GM19463 (cell line): ENCODE measurements around the gene OR6C75.
A peak's percentile ranks its signal among the peaks of the same experiment; 100 is the strongest.
"Not testable (repeated sequence)": the region's sequence is repeated elsewhere in the genome, so short reads cannot be mapped to it uniquely, and the experiment has no call there.

Source experiments
- ATAC-seq: cut with Tn5 transposase; IDR thresholded peaks from one replicate; pipeline ENCODE4 v1.9.1; 2021; ENCODE audit warnings: mild to moderate bottlenecking, moderate library complexity; ENCODE audit not compliant: unreplicated experiment

The OR6C75 gene

DNA sequence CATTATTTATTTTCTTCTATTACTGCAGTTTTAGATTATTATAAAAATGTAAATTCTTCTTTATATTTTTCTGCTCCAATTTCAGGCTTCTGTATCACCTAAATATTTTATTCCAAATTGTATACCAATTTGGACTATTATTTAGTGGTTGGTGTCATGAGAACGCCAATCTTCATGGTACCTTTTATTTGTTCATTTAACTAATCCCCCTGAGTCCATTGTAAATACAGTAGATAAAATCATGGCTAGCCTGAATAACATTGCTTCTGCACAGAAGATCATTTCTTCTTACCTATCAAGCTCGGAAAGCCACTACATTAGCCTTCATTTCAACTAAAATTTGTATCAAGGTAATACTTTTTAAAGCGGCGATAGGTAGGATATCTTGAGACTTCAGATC lies at the start of gene OR6C75:
TSS of gene OR6C75 (plus strand) at position 301 of the 400 bp plus-strand sequence. CDS start 2,136 bp downstream, outside the sequence.
- ATAC-seq, result no peak

DNA sequence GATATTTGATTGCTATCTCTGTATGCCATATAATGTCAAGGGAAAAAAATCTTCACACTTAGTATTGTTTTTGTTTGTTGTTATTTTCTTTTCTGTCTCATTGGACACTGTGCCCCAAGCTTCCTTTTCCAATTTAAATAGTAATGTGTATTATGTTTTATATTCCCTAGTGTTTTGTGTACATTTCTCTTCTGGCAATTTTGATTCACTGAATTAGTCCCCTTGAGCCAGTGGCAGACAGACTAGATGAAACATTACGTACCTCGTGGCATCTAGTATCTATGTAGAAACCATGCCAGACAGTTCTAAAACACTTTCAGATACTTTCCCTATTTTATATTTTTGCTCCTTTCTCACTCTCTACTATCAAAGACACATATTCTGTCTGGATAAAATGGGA lies 48.7 kb upstream of the OR6C75 start, which contains the start of gene OR6C1:
TSS of gene OR6C1 (plus strand) at position 301 of the 400 bp plus-strand sequence. CDS start 6,257 bp downstream, outside the sequence.
- no peak for ATAC-seq

DNA sequence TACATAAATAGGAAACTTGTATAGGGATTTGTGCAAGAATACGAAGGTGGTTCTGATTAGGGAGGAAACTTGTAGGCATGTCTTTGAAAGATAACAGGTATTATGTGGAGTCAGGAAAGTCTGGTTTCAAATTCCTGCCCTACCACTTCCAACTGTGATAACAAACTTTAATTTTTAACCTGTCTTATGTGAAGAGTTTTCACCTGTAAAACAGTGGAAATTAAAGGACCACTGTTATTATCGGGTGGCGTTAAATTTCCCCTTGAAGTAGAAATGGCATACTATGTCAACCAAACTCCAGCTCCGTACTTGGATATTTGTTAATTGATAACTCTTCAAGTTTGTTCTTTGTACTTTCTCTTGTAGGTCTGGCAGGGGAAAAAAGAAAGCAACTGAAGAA lies 42.6 kb upstream of the OR6C75 start:
- no peak for ATAC-seq

DNA sequence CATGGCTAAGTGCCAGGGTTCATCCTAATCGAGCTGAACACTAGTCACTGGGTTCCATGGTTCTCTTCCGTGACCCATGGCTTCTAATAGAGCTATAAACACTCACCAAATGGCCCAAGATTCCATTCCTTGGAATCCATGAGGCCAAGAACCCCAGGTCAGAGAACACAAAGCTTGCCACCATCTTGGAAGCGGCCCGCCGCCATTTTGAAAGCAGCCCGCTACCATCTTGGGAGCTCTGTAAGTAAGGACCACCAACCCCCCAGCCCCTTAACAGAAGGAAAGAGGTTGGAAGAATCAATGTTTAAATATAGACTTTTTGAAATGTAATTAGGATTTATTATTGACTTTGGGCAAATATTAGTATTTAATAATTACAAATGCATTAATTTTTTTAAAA lies 37.0 kb upstream of the OR6C75 start:
- not testable (repeated sequence) for ATAC-seq

DNA sequence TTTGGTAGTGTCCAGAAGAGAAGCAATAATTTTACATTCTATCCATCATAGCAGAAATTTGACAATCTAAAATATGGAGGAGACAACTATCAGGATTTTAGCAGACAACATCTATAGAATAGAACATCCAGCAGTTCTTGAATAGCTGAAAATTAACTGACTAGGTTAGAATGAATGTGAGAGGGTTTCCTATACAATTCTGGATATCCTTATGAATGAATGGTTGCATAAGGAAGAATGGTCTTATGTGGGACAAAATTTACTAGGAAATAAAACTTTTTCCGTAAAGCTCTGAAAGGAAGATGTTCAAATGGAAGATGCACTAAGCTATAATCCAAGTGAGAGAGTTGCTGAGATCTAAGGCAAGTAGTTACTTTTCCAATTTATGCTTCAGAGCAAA lies 32.3 kb upstream of the OR6C75 start, which contains the start of gene OR6C3:
TSS of gene OR6C3 (plus strand) at position 301 of the 400 bp plus-strand sequence. CDS start 955 bp downstream, outside the sequence.
- no peak for ATAC-seq

DNA sequence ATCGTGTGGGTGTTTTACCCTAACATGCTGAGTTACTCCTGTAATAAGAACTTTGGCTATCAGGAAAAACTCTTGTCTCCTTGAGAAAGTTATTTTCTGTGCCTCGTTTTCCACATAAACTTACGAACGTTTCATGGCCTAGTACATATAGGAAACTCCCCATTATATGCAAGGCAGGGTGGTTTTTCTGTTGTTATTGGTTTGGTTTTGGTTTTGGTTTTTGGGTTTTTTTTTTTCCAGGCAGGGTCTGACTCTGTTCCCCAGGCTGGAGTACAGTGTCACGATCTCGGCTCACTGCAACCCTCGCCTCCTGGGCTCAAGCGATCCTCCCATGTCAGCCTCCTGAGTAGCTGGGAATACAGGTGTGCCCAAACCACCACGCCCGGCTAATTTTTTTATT lies 26.8 kb upstream of the OR6C75 start:
- no peak for ATAC-seq

DNA sequence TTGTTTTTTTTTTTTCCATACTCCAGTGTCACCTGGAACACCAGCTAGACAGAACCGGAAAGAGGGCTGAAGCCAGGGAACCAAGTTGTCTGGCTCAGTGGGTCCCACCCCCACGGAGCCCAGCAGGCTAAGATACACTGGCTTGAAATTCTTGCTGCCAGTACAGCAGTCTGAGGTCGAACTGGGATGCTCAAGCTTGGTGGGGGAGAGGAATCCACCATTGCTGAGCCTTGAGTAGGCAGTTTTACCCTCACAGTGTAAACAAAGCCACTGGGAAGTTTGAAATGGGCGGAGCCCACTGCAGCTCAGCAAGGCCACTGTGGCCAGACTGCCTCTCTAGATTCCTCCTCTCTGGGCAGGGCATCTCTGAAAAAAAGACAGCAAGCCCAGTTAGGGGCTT lies 7.4 kb upstream of the OR6C75 start:
- ATAC-seq, result not testable (repeated sequence)

DNA sequence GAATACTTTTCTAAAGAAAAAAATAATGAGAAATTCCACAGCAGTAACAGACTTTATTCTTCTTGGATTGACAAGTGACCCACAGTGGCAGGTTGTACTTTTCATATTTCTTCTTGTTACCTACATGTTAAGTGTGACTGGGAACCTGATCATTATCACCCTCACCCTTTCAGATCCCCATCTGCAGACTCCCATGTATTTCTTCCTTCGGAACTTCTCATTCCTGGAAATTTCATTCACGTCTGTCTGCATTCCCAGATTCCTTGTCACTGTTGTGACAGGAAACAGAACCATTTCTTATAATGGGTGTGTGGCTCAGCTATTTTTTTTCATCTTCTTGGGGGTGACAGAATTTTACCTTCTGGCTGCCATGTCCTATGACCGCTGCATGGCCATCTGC lies 2.3 kb downstream of the OR6C75 start:
- ATAC-seq, result no peak

DNA sequence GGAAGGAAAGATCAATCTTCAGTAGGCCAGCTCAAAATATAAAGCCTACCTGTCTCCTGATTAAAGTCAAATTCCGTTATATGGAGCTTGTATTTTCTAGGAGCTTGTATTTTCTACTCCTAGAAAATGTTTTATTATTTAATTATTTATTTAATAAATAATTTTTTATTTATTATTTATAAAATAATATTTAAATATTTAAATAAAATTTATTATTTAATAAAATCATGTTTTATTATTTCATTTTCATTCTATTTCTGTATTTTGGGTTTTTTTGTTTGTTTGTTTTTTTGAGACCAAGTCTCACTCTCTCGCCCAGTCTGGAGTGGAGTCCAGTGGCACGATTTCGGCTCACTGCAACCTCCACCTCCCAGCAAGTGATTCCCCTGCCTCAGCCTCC lies 9.7 kb downstream of the OR6C75 start:
- no peak for ATAC-seq

DNA sequence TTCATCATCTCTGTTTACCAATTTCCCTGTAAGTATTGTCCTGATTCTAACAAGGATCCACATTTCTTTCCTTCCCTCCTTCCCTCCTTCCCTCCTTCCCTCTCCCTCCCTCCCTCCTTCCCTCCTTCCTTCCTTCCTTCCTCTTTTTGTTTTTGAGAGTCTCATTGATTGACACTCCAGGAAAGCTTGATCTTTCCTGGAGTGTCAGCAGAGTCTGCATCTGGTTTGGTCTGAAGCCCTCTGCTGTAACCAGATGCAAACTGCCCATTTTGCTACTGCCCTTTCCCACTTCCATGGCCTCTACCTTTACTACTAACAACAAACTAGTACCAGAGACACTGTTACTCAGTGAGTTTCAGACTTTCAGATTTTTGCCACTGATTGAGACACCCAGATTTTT lies 23.1 kb downstream of the OR6C75 start:
- ATAC-seq, result no peak

DNA sequence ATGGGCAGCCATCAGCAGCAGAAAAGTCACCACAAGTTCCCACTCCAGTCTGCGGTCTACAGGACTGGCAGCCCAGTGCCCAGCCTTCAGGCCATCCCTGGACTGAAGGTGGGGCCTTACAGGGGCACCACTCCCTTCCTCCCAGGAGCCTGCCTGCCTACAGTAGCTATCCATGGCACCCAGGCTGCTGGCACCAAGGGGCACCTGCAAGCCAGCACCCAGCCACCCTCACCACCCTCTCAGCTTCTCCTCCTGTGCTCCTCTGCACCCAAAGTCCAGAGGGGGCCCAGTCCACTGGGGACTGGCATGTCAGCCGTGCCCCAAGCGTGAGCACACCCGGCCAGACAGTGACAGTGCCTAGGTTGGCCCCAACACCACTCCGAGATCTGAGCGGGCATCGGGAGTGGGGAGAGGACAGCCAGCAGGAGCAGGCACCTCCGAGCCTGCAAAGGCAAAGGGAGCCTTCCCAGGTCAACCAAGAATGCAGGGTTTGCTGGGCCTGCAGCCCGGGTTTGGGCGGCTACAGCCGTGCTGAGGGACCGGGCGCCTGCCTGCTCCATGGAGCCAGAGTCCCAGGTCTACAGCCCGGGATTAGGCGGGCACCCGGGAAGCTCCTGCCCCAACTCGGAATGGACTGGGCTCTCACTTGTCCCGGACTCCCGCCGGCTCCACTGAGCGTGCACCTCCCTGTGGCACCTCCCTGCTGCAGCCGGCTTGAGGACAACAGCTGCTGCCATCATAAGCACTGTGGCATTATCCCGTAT lies 29.4 kb downstream of the OR6C75 start:
- no peak for ATAC-seq

DNA sequence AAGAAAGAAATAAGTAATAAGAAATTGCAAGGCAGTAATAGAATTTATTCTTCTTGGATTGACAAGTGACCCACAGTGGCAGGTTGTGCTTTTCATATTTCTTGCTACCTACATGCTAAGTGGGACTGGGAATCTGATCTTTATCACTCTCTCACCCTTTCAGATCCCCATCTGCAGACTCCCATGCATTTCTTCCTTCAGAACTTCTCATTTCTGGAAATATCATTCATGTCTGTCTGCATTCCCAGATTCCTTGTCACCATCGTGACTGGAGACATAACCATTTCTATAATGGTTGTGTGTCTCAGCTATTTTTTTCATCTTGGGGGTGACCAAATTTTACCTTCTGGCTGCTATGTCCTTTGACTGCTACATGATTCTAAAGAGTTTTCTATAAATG lies 33.6 kb downstream of the OR6C75 start:
- no peak for ATAC-seq

DNA sequence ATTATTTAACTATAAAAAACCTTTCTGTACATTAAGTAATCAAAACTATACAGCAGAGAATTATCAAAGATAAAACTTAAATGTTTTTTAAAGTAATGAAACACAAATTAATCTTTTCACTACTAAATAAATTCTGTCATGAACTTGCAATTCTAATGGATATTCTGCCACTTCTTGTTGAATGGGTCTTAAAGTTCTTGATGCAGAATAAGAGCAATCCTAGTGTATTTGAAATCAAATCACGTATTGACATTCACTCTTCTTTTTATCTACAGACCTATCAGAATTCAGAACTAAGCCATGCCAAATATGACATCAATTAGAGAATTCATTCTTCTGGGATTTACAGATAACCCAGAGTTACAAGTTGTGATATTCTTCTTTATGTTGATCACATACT lies 37.5 kb downstream of the OR6C75 start, which contains the start of gene OR6C65:
TSS of gene OR6C65 (plus strand) at position 301 of the 400 bp plus-strand sequence. CDS start at position 301, 0 bp downstream.
- no peak for ATAC-seq

DNA sequence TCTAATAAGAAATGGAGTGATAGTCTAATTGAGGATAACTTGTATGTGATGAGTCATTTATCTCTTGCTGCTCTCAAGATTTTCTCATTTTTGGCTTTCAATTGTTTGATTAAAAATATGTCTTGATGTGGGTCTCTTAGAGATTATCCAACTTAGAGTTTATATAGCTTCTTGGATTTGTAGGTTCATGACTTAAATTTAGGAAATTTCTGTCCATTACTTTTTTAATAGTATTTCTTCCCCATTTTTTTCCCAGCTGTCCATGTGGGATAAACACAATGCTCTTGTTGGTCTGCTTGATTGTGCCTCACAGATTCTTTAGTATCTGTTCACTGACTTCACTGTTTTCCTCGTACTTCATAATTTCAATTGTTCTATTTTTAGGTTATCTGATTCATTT lies 45.1 kb downstream of the OR6C75 start:
- no peak for ATAC-seq

DNA sequence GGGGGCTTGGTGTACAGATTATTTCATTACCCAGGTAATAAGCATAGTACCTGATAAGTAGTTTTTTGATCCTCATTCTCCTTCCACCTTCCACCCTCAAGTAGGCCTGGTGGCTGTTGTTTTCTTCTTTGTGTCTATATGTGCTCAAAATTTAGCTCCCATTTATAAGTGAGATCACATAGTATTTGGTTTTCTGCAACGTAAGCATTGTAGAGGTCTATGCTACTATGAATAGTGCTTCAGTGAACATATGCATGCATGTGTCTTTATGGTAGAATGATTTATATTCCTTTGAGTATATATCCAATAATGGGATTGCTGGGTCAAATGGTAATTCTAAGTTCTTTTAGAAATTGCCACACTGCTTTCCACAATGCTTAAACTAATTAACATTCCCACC lies 46.4 kb downstream of the OR6C75 start:
- not testable (repeated sequence) for ATAC-seq

DNA sequence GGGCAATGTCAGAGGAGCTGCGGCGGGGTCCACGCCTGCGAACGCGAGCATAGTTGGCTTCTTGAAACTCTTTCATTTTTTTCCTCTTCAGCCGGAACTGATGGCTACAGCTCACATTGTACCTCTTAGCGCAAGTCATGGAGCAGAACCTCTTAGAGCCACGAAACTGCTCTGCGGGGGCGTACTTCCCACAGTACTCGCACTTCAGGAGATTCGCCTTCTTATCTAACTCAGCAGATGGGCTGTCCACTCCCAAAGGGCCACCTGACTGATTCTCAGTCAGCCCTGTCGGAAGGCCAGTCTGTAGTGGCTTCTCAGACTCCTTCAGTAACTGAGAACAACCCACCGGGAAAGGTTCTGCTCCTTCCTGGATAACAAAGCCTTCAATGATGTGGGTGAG lies 49.4 kb downstream of the OR6C75 start:
- ATAC-seq, result not testable (repeated sequence)

DNA sequence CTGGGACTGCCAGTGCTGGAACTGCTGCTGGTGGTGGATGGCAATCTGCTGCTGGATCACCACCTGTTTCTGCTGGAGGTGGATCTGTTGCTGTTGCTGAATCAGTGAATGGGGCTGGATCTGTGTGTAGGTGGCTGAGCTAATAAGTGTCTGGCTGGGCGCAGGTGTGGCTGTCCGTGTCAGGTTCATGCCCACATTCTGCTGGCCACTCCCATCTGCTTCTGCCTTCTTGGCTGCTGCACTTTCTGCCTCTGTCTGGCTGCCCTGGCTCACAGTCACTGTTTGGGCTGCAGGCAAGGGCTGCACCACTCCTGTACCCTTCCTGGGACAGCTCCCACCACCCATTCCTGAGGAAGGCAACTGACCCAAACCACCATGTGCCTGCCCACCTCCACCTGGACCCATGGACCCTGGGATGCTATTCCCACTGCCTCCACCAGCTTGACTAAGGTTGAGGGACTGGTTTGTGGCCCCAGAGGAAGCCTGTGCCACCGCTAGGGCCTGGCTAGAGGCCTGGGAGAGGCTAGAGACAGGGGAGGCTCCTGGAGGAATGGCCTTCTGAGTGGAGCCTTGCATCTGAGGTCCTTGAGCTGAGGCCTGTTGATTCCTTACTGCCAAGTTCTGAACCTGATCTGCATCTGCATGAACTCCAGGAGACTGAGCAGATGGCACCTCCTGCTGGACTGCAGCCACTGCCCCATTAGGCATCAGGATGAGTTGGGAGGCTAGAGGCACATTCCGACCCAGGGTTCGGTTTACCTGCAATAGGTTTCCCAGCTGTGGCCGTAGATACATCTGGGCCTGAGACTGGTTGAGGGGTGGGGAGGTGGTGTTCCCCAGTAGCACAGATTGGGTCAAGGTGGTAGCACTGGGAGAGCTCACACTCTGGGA lies 51.0 kb downstream of the OR6C75 start:
- not testable (repeated sequence) for ATAC-seq

DNA sequence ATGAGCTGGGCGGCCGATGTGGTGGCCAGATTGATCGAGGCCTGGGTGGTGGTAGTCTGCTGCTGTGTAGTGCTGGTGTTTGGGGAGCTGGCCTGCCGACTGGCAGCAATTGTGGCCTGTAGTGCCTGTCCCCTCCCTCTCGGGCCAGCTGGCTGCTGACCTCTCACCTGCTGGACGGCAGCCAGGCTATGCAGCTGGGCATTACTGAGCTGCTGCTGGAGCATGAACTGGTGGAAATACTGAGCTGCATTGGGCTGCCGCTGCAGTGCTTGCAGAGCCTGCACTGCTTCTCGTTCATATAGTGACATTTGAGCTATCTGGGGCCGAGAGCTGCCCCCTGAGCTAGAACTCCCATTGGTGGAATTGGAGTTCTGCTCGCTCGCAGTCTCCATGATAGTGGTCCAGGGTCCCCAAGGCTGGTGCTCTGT lies 51.6 kb downstream of the OR6C75 start:
- not testable (repeated sequence) for ATAC-seq

DNA sequence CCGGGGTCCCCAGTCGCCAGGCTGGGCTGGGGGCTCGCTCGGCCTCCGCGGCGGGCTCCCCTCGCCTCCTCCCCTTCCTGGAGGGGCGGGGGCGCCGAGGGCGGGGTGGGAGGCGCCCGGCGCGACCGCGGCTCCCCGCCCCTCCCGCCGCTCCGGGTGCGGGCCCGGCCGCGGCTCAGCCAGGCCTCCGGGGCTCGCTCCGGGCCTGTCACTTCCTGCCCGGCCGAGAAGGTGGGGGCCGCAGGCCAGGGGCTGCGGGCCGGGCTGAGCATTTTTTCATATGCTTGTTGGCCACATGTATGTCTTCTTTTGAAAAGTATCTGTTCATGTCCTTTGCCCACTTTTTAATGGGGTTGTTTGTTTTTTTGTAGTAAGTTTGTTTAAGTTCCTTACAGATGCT lies 52.1 kb downstream of the OR6C75 start:
- peak; percentile 48 for ATAC-seq

DNA sequence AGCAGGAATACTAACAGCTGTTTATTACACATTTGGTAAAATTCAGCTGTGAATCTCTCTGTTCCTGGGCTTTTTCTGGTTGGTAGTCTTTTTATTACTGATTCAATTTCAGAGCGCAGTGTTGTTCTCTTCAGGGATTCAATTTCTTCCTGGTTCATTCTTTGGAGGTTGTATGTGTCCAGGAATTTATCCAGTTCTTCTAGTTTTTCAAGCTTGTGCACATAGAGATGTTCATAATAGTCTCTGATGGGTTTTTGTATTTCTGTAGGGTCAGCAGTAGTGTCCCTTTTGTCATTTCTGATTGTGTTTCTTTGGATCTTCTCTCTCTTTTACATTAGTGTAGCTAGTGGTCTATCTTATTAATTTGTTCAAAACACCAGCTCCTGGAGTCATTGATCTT lies 54.2 kb downstream of the OR6C75 start:
- no peak for ATAC-seq
